IPS-NIHi7 (cell line): ENCODE results near the gene VGLL3.

ENCODE experiments used
- DNase-seq: peaks from one replicate; pipeline ENCODE4 v3.0.0; 2012; ENCODE audit warnings: mixed read lengths; ENCODE audit errors: extremely low spot score

VGLL3 gene

DNA sequence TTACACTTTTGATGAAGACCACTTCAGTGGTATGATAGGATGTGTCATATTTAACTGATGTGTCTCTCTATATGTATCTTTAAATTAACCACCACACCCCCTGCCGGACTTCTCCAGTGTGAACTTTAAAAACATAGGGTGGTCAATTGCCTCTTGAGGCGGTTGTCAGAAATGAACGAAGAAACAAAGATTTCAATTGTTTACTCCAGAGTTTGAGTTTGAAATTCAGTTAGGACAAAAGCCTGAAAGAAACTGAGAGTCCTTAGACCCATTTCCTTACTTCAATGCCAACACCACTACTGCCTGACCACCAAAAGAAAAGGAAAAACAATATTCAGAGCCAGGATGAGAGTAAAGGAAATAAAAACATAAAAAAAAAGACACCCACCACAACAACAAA, 40.2 kb downstream of the VGLL3 start:
- no peak for DNase-seq

DNA sequence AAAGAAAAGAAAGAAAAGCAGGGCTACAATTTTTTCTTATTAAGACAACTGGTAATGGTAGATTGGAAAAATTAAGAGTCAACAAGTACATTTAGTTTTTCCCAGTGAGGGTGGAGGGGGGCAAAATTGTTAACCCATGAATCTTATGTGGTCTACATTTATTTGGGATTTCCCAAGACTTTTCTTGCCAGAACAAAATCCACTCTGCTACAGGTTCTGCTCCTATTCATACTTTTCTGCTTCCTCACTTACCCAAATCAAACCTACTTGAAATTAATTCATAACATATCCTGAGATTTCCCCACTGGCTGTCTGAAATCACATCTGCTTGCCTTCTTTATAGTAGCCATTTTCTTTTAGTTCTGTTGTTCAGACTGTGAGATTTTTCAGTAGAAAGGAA, 41.1 kb downstream of the VGLL3 start:
- DNase-seq, result no peak

DNA sequence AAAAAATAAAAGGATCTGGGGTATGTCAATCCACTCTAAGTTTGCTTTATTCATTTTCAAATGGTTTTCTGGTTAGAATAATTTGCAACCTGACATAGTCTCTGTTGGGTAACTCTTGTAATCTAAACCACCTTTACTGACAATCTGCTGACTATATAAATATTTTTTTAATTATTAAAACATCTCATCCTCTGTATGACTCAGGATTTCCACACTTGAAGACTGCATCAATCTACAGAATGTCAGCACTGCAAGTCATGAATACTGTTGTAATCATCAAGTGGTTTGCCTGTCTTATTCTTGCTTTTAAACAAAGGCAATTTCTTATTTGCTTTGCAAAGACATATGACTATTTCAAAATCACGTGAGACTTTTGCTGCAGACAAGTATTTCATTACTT, 42.1 kb downstream of the VGLL3 start:
- no peak for DNase-seq

DNA sequence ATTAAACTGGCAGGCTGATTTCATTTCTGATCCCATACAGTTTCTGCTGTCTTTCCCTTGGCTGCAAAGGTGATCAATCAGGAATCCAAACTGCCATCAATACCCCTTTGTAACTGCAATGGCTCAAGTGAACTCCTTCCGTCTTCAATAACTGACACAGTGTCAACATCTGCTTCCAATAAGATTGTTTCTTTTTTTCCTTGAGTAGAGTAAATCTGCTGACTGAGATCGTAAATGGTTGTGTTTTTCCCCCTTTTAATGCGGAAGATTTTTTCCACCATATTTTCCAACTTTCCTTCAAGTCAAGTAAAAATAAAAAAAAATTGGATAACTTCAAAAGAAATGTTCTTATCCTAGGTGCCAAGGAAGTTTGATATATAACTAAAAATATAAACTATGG, 48.7 kb downstream of the VGLL3 start:
- no peak for DNase-seq

- DNase-seq, result no peak
Measured at GRCh38 chr3:86938416-86939105, 52.4 kb downstream of the VGLL3 start.

DNA sequence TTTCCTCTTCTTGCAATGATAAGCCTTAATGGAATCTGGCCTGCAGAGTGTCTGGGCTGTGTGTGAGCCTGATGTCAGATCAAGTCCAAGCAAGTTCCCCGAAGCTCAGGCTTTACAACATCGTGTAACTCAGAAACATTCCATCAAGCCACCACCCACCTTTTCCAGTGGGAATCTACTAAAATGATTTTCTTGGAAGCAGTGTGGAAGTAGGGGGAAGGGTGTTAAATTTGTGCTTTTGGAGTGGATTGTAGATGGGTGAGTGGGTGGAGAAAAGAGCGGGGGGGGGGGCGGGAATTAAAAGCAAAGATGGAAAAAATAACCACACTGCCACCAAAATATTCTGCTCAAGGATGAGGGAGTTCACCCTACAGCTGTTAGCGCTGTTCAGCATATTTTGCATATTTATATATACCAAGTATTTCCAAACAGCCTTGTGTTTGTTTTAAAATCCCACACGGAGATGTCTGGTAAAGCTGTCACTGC, 53.6 kb downstream of the VGLL3 start:
- peak; percentile 22 for DNase-seq

DNA sequence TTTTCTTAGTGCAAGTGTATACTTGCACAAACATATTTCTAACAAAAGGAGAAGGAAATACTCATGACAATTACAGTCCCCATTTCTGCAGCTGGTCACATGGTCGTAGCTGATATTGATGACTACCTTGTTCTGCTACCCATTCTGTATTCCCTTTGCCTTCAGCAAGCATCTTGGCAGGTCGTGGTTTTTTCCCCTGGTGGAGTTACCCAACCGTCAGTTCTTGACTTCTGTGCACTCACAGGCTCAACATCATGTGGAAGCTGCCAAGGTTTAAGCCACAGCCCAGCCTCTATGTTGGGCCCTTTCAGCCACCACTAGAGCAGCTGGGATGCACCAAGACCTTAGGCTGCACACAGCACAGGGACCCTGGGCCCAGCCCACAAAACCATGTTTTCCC, 56.1 kb downstream of the VGLL3 start:
- DNase-seq, result no peak

DNA sequence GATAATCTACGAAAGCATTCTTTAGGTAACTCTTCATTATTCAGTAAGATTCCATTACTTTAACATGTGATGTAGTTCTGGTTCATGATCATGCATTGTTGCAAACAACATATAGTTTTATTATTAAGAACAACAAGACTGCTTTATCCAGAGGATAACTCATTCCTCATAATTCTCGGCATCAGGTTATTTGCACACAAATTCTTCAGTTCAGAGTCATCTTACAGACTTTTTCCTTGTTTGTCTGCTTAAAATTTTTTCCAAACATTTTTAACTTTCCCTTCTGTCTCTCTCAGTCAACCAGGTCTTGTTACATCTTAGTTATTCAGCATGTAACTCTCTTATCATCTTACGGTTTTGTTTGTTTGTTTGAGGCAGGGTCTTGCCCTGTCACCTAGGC, 60.1 kb downstream of the VGLL3 start:
- DNase-seq, result no peak

DNA sequence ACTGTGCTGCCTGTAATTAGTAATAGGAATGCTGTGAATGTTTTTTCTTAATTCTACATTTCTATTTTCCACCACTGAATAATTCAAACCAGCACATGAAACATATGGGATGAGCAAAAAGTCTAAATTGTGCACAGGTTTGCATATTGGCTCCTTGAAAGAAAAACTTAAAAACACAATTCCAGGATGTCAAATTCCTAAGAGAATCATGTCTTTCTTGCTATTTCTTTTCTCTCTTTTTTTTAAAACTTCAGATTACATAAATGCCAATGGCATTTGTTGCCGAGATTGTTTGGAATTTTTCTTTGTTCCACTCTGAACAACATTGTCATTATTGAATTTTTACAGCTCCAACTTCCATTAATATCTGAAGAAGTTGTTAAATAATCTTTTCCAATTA, 60.8 kb downstream of the VGLL3 start:
- no peak for DNase-seq

DNA sequence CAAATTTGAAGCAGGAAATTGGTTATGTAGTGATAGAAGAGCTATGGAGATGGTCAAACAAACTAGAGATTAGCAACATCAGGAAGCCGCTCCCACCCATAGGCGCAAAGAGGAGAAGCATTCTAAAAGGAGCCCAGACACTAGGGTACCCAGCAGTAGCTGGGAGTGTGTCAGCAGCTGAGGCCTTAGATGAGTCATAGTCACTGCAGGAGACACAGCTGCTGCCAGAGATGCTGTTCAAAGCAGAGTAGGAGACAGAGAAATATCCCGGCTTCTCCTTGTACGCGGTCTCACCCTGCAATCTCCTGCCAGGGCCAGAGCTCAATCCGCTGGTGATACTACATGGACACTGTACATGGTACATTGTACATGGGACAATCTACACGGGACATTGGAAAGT, 61.9 kb downstream of the VGLL3 start:
- peak; percentile 12 for DNase-seq

GRCh38 chr3:86923071-86923491, 67.9 kb downstream of the VGLL3 start:
- no peak for DNase-seq

DNA sequence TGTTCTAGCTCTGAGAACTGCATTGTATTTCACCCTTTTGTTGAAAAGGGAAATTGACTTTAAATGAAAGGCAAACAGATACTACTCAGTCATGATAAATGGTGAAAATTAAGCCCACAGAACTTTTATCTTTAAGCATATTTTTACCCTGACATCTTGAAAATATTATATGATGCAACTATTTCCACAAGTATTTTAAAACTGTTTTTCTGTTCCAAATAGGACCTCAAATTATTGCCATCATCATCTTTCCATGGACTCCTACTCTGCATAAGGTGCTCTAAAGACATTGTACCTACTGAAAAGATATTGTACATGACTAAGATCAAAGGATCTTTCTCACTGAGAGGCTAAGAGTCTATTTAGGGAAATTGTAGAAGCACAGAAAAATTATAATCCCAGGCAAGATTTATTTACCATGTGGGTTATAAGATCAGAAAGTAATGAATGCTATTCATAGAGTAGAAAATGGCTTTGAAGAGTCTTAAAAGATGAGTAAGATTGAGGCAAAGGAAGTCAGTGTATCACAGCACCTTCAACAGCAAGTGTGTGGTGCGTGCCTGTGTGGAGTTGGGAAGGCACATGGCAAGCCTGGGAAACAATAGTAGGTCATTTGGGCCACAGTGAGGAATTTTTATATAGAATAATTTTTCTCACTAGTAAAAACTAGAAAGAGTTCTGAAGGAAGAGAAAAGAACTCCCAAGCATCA, 68.8 kb downstream of the VGLL3 start:
- DNase-seq, result no peak

DNA sequence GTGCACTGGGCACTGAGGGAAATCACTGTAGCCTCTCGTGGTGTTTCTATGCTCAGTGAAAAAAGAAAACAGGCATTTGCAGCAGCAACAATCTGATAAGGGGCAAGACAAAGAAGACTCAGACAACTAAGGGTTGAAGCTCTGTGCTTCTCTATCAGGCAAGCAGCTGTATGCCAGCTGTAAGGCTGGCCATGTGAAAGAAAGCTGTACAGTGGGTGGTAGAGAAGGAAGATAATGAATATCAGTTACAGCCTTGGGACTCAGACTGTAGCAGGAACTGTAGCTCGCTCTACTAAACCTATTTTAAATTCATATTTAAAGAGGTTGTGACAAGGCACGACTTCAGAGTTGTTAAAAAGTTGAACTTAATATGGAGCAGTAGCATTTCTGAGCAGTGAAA, 76.3 kb downstream of the VGLL3 start:
- no peak for DNase-seq

DNA sequence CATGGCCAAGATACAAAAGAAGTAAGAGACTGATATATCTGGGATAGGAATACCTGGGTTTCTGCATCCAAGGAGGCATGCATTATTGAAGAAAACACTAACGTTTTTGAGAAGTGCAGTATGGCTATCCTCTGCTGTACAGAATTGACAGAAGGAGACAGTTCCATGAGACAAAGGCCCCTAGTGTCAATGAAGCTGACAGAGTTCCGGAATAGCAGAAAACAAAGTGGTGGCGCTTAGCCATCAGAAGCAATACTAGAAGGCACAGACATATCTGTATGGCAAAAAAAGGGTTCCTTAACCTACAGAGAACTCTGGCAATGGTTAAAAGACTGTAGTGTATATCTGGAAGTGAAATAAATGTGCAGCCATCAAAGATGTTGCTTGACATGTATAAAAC, 77.8 kb downstream of the VGLL3 start:
- DNase-seq, result no peak

- no peak for DNase-seq
Measured at GRCh38 chr3:86895202-86895601, 95.7 kb downstream of the VGLL3 start.

DNA sequence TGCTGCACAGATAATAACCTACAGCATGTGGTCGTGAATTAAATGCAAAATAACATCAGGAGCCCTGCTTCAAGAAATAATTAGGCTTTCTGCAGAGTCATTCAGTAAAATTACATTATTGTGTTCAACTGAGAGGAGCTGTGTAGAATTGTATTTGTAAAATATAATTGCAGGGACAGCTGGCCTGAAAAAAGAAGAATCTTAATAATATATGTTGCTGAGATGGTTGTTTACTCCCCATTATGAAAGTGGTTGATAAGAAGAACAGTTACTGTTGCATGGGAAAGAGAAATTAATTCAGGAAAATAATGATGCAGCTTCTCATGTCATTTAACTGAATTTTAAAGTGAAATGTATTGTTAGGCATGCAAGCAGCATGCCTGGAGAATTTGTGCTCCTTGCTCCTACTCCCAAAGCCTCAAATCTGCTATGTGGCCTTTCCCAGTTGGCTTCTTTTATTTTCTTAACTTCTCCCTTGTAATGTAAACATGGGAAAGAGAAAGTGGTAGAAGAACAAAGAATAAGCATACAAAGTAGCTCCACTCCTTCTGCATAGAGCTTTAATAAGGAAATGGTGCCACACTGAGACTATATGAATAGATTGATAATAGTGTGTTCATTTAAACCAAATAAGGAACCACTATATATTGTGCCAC, 100.1 kb downstream of the VGLL3 start:
- DNase-seq, result peak; percentile 16
